Left ventricle myocardium inferior (tissue), 1 donor: ENCODE data around the gene ESRRG. TPM values are rescaled to one million over a fixed set of nuclear protein-coding genes. Genes with fewer than 3 reads are reported as not detected.
"Not testable (repeated sequence)": the region's sequence is repeated elsewhere in the genome, so short reads cannot be mapped to it uniquely, and the experiment has no call there.

Experiments
- DNase-seq: peaks from one replicate; pipeline ENCODE4 v3.0.0-alpha.2; 2020
- H3K27ac ChIP-seq: fragments of 200-600 bp; replicated peaks from 2 replicates; pipeline ENCODE4 v1.8.0; 2021
- H3K27me3 ChIP-seq: fragments of 200-600 bp; 2 replicates; pipeline ENCODE4 v1.8.0; 2021; ENCODE audit warnings: low read depth
- H3K36me3 ChIP-seq: fragments of 200-600 bp; 2 replicates; pipeline ENCODE4 v1.8.0; 2021
- H3K4me1 ChIP-seq: fragments of 200-600 bp; 2 replicates; pipeline ENCODE4 v1.8.0; 2021
- H3K4me3 ChIP-seq: fragments of 200-600 bp; 2 replicates; pipeline ENCODE4 v1.8.0; 2021; ENCODE audit warnings: mild to moderate bottlenecking, moderate library complexity
- H3K9me3 ChIP-seq: fragments of 200-600 bp; replicated peaks from 2 replicates; pipeline ENCODE4 v1.8.0; 2021
- CTCF ChIP-seq: fragments of 200-600 bp; IDR thresholded peaks from 2 replicates; pipeline ENCODE4 v1.8.0; 2021; ENCODE audit warnings: antibody characterized with exemption, mild to moderate bottlenecking, borderline replicate concordance
- intact Hi-C: fragments of 100-400 bp; cut with micrococcal nuclease; formaldehyde crosslinking; loops from one replicate; pipeline ENCODE4 v1.11.0; 2022
- total RNA-seq: library from RNA; stranded (reverse); fragmentation: NEBNext Ultra II Directional; extraction: Animal tissue kit (Norgen Biotek cat#: 25700); gene quantifications from one replicate; pipeline ENCODE4 v1.2.1, GENCODE V29; 2021
- donor health status: DM: no; HTN: yes; CAD: no; lungs with severe emphysema.

Gene ESRRG
- total RNA-seq, 1 donor from 2014 or later = 58.5 TPM

- Histone ChIP-seq H3K4me3 (peak overlapping the region; percentile 33), H3K36me3 (no peaks in the 10 kb centered on the region), H3K27ac (peak overlapping the region; percentile 51), H3K27me3 (no peaks in the 10 kb centered on the region), H3K9me3 (no peaks in the 10 kb centered on the region), H3K4me1 (peaks cover 55% of the 10 kb centered on the region)
- DNase-seq = no peak
- no peak for TF ChIP-seq CTCF
- intact Hi-C loops = no loop called here
Observed at GRCh38 chr1:216710055-216710454, 13.2 kb downstream of the ESRRG start.

GRCh38 chr1:216705676-216706075 lies 17.6 kb downstream of the ESRRG start:
- peaks cover 34% of the 10 kb centered on the region for H3K4me1 ChIP-seq

GRCh38 chr1:216704065-216704464 lies 19.2 kb downstream of the ESRRG start:
- H3K9me3 ChIP-seq, H3K27me3 ChIP-seq, intact Hi-C loops, H3K36me3 ChIP-seq, DNase-seq, H3K27ac ChIP-seq, H3K4me3 ChIP-seq: not testable (repeated sequence)
- H3K4me1 ChIP-seq = peaks cover 27% of the 10 kb centered on the region

More at GRCh38 chr1:216705676-216706075, 17.6 kb downstream of the ESRRG start:
- Histone ChIP-seq H3K27ac (no peak overlapping the region), H3K27me3 (no peaks in the 10 kb centered on the region), H3K9me3 (no peaks in the 10 kb centered on the region), H3K4me3 (no peak overlapping the region), H3K36me3 (no peaks in the 10 kb centered on the region)
- intact Hi-C loops = no loop called here
- TF ChIP-seq CTCF = no peak
- peak; percentile 20 for DNase-seq

GRCh38 chr1:216702170-216702569 lies 21.1 kb downstream of the ESRRG start:
- Histone ChIP-seq H3K27ac (no peak overlapping the region), H3K4me1 (peaks cover 22% of the 10 kb centered on the region), H3K4me3 (no peak overlapping the region), H3K9me3 (no peaks in the 10 kb centered on the region), H3K36me3 (no peaks in the 10 kb centered on the region), H3K27me3 (no peaks in the 10 kb centered on the region)
- no peak for TF ChIP-seq CTCF
- intact Hi-C loops = no loop called here
- no peak for DNase-seq

GRCh38 chr1:216700779-216701178 lies 22.4 kb downstream of the ESRRG start:
- Histone ChIP-seq H3K36me3 (no peaks in the 10 kb centered on the region), H3K4me3 (no peak overlapping the region), H3K4me1 (peaks cover 21% of the 10 kb centered on the region), H3K27ac (no peak overlapping the region), H3K27me3 (no peaks in the 10 kb centered on the region), H3K9me3 (no peaks in the 10 kb centered on the region)
- no peak for DNase-seq
- intact Hi-C loops = no loop called here
- TF ChIP-seq CTCF = no peak

GRCh38 chr1:216691710-216692109 lies 31.5 kb downstream of the ESRRG start:
- TF ChIP-seq CTCF = no peak
- H3K27me3 ChIP-seq = no peaks in the 10 kb centered on the region
- peaks cover 18% of the 10 kb centered on the region for H3K4me1 ChIP-seq
- intact Hi-C loops = no loop called here
- no peak for DNase-seq
- no peaks in the 10 kb centered on the region for H3K9me3 ChIP-seq
- no peaks in the 10 kb centered on the region for H3K36me3 ChIP-seq
- no peak overlapping the region for H3K27ac ChIP-seq
- no peak overlapping the region for H3K4me3 ChIP-seq
